Measurements from ENCODE around the gene MAPK1IP1L.

- TF ChIP-seq CTCF (IDR thresholded peaks at IDR 0.05; ENCODE audit: low read depth, low read length): no peak
- TF ChIP-seq EZH2phosphoT487 (IDR thresholded peaks at IDR 0.05; ENCODE audit: low read depth): no peak
Observed at GRCh38 chr14:55053018-55053417, 1.6 kb downstream of the MAPK1IP1L start.

Data from OCI-LY3 (cell line).